Stimulated activated CD4-positive, alpha-beta T cell treated with anti-CD3 and anti-CD28 coated beads, TNF-alpha, amount 100 ng/mL, for 4 hours (primary cell): ENCODE results near the gene FRY.

Experiments
- DNase-seq, 3 experiments: peaks; one replicate each; pipeline ENCODE4 v3.0.0-alpha.2; 2020; ENCODE audit warnings: low read depth in 3 of 3

FRY gene

GRCh38 chr13:32256243-32256642 is 224.7 kb downstream of the FRY start:
- no peak for DNase-seq

GRCh38 chr13:32257649-32258048 is 226.1 kb downstream of the FRY start:
- no peak for DNase-seq

GRCh38 chr13:32259116-32259515 is 227.5 kb downstream of the FRY start:
- no peak for DNase-seq

GRCh38 chr13:32261567-32261966 is 230.0 kb downstream of the FRY start:
- no peak for DNase-seq

GRCh38 chr13:32262165-32262564 is 230.6 kb downstream of the FRY start:
- DNase-seq, result no peak

- DNase-seq, result no peak
Observed at GRCh38 chr13:32262619-32263018, 231.0 kb downstream of the FRY start.

- no peak for DNase-seq
Observed at GRCh38 chr13:32264407-32264806, 232.8 kb downstream of the FRY start.

- no peak for DNase-seq
Observed at GRCh38 chr13:32265726-32266125, 234.2 kb downstream of the FRY start.

GRCh38 chr13:32266130-32266529 is 234.6 kb downstream of the FRY start:
- no peak for DNase-seq

- DNase-seq, result peak in 2 of 3 experiments; percentile 19
Observed at GRCh38 chr13:32267836-32268439, 236.4 kb downstream of the FRY start.

- no peak for DNase-seq
Observed at GRCh38 chr13:32272021-32272683, 240.6 kb downstream of the FRY start.

GRCh38 chr13:32277839-32278238 is 246.3 kb downstream of the FRY start:
- DNase-seq, result no peak

- DNase-seq, result no peak
Observed at GRCh38 chr13:32278426-32278825, 246.9 kb downstream of the FRY start.

GRCh38 chr13:32281096-32281495 is 249.5 kb downstream of the FRY start:
- DNase-seq, result no peak

GRCh38 chr13:32282096-32282711 is 250.6 kb downstream of the FRY start:
- DNase-seq, result no peak

GRCh38 chr13:32284927-32285632 is 253.5 kb downstream of the FRY start:
- no peak for DNase-seq

GRCh38 chr13:32285633-32285965 is 254.0 kb downstream of the FRY start:
- DNase-seq, result no peak

- no peak for DNase-seq
Observed at GRCh38 chr13:32297206-32297605, 265.6 kb downstream of the FRY start.

GRCh38 chr13:32298695-32299094 is 267.1 kb downstream of the FRY start:
- no peak for DNase-seq

- no peak for DNase-seq
Observed at GRCh38 chr13:32299893-32300292, 268.3 kb downstream of the FRY start.

GRCh38 chr13:32300406-32300805 is 268.8 kb downstream of the FRY start:
- DNase-seq, result no peak

GRCh38 chr13:32300920-32301319 is 269.3 kb downstream of the FRY start:
- DNase-seq, result no peak

- DNase-seq, result no peak
Observed at GRCh38 chr13:32302461-32302860, 270.9 kb downstream of the FRY start.
